ENCODE data around the gene FUBP3.

Gene FUBP3

GRCh38 chr9:130607640-130608420 is 28.5 kb downstream of the FUBP3 start:
- no peak for FAIRE-seq

DNA sequence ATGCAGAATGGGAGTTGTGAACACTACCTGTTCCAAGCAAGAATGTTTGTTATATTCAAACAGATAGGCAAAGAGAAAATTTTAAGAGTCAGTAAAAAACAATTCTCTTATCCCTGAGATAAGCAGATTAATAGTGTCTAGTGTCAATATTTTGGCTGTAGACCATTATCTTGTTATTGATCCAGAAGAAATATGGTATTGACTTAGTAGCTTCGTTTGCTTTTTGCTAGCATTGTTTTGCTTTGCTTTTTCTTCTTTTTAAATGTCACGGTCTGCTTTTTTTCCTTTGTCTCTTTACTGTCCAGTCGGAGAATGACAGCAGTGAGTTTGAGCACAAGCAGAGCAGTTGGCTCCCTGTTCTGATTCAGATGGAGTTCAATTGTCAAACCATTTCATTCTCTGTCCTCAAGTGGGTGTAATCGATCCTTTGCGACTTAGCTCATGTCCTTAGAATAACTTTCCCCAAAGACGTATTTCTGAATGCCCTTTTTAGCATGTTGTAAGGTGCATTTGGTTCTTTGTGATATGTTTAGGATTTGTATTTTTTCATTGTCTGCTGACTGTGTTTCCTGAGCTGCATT is 29.3 kb downstream of the FUBP3 start:
- no peak for FAIRE-seq

- FAIRE-seq: no peak
These were observed 29.8 kb downstream of the FUBP3 start for GRCh38 chr9:130609163-130609562.

- no peak for FAIRE-seq
These were observed 31.7 kb downstream of the FUBP3 start for GRCh38 chr9:130610862-130611707.

DNA sequence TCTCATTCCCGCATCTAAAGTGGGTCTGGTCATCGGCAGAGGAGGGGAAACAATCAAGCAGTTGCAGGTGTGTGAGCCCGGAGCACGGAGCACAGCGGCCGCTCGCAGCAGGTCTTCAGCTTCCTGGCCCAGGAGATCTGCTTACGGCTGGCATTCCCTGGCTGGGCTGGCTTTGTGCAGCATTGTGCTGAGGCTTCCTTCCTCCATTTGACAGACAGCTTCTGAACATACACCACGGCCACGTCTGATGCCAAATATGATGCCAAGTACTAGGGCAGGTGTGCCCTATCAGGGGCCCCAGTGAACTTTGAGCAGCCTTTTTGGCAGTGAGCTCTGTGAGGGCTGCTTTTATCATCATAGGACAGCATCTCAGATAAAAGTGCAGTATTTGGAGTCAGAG is 37.1 kb downstream of the FUBP3 start:
- FAIRE-seq: no peak

DNA sequence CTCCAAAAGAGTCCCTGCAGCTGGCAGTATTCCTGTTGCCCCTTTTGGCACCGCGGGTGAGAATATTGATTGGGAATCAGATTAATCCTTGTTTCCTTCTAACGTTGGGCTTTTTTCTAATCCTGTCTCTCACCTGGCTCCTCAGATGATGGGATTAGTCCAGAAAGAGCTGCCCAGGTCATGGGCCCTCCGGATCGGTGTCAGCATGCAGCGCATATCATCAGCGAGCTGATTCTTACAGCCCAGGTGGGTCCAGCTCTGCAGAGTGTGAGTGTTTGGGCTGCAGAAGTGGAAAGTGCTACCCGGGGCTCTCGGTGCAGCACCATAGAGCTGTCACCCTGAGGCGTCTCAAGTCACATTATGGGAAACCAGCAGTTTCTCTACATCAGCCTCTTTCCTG is 44.1 kb downstream of the FUBP3 start:
- FAIRE-seq: no peak

DNA sequence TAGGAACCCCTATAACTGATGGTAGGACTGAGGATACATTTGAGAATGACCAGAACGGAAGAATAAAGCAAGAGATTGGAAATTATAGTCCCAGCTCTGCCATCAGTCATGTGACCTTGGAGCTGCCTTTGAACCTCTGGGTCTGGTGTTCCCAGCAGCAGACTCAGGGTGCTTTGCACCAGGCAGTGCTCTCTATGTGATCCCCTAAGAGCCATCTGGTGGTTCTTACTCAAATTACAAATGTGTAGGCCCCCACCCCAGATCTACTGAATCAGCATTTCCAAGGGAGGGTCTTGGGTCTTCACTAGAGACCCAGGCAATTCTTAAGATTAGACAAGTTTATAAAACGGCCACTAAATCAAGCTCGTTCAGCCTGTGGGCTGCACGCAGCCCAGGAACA is 44.8 kb downstream of the FUBP3 start:
- FAIRE-seq: no peak

DNA sequence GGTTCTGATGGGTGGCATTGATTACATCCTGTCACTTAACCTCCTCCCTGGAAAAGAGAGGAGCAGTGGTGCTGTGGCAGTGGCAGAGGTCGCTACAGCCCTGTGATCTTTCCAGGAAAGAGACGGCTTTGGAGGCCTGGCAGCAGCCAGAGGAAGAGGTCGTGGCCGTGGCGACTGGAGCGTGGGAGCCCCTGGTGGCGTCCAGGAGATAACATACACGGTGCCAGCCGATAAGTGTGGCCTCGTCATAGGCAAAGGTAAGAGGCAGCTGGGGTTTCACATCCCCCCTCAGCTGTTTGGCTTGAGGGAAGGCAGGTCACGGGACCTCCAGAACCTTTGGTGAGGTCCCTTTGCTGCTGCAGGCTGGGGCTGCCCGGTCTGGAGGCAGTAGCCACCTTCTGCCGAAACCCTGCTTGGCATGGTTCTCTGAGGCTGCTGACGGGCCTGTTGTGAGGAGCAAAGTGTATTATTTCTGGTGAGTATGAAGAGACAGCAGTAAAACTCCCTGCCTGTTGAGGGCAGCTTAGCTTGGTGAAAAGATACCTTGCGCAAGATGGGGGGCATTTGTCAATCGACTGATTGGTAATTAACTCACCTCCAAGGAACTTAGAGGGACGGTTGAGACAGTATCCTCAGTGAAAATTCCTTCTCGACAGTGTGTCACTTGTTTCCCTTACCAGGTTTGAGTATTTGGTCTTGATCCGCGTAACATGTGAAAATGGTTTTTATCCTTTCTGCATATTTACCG is 47.0 kb downstream of the FUBP3 start:
- FAIRE-seq: no peak

GRCh38 chr9:130627051-130627450 is 47.7 kb downstream of the FUBP3 start:
- FAIRE-seq: no peak

GRCh38 chr9:130627896-130628792 is 48.8 kb downstream of the FUBP3 start:
- no peak for FAIRE-seq

- no peak for FAIRE-seq
These were observed 50.2 kb downstream of the FUBP3 start for GRCh38 chr9:130629443-130630070.

DNA sequence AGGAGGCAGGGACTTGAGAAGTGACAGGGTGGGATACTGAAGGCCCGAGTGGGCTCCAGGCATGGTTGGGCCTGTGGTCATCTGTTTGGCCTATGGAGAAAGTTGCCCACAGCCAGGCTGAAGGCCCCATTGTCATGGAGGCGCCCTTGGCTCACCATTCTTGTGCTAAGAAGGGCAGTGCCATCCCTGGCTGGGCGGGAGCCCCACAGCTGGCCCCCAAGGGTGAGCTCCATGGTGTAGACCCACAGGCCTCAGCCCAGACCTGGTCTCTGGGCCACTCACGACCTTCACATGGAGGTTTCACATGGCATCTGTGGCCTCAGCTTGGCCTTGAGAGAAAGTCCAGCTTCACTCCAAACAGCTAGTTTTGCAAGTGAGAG is 50.7 kb downstream of the FUBP3 start:
- no peak for FAIRE-seq

DNA sequence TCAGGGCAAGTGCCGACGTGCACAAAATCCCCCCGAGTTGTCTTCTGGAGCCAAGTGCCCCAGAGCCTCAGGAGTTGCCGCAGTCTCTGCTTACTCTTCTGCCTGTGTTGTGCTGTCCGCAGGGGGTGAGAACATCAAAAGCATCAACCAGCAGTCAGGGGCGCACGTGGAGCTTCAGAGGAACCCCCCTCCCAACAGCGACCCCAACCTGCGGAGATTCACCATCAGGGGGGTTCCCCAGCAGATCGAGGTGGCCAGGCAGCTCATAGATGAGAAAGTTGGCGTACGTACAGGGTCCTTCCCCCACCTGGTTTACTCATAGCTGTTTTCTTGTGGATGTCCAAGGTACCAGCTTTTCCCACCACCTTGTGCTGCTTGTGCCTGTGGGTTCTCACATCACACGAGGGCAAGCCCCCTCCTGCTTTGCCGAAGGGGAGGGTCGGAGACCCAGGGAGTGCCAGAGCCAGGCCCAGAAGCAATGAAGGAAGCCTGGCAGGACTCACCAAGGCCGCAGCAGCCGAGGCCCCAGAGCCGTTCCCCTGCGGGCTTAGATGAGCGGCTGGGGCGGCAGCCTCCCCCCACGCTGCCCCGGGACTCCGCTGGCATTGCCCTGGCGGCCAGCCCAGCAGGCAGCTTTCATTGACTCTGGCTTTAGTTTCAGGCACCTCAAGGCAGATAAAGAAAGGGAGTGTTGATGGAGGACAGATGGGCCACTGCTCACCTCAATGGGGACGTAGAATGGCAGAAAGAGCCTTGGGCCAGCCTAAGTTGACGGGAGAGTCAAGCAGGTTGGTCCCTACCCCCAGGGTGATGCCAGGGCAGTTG is 51.3 kb downstream of the FUBP3 start:
- no peak for FAIRE-seq

DNA sequence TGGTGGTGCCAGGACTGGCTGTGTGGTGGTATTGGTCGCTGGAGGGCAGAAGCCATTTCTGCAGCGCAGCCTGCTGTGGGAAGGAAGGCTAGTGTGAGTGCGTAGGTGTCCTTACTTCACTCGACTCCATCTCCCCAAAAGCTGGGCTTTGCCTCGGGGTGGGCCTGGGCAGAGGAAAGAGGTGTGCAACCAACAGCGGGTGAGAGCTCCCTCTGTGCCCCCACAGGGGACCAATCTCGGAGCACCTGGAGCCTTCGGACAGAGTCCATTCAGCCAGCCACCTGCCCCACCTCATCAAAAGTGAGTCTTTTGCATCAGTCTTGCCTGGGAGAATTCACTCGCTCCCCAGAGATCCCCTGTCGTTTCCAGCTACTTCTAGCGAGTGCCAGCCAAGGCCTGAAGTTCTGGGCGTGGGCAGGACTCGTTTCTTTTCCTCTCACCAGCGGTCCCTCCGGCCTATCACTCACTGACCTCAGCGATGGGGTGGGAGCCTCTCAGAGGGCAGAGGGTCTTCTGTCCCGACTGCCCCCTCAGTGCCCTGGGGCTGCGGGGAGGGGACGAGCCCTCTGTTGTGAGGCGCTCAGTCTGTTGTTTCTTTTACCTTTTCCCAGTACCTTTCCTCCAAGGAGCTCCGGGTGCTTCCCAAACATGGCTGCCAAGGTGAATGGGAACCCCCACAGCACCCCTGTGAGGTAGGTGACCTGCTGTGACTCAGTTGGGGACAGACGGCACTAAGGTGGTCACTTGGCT is 52.1 kb downstream of the FUBP3 start:
- no peak for FAIRE-seq

DNA sequence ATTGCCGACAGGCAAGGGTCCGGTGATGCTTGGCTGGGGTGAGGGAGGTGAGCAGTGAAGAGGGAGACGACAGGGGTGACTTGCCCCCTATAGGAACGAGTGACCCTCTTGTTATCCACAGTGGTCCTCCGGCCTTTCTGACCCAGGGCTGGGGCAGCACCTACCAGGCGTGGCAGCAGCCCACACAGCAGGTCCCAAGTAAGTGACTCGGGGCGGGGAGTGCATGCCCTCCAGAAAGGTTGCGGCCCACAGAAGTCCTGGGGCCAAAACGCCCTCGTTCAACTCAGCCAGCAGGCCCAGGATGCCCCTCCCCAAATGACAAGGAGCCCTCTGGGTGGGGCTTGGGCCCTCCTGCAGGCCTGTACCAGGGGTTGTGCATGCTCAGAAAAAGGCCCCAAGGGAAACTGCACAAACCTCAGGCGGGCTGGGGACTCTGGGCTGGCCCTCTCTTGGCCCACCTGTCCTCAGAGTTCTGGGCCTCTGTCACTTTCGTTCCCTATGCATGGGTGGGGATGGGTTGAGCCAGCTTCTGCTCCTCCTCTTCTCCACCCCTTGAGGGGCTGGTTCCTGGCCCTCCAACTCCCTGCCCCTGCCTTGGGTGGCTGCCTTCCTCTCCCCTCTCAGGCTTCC is 52.8 kb downstream of the FUBP3 start:
- FAIRE-seq: no peak

DNA sequence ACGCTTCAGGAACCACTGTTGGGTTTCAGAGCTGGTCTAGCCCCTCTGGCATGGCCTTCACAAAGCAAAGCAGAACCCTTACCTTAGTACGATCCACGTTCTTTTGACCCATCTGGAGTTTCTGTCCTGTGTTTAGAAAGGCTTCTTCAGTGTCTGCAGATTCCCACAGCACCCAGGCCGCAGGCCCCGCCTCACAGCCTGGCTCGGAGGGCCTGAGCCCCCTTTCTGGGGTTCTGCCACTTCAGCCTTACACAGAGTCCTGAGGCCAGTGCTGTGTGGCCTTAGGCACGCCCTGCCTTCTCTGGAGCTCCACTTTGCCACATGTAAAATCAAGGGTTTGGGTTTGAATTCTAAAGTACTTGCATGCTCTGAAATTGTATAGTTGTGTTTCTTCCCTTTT is 53.5 kb downstream of the FUBP3 start:
- no peak for FAIRE-seq

- no peak for FAIRE-seq
These were observed 54.2 kb downstream of the FUBP3 start for GRCh38 chr9:130633336-130634190.

- no peak for FAIRE-seq
These were observed 54.9 kb downstream of the FUBP3 start for GRCh38 chr9:130634191-130634768.
